ENCODE data around the gene PDE3B.

PDE3B gene

DNA sequence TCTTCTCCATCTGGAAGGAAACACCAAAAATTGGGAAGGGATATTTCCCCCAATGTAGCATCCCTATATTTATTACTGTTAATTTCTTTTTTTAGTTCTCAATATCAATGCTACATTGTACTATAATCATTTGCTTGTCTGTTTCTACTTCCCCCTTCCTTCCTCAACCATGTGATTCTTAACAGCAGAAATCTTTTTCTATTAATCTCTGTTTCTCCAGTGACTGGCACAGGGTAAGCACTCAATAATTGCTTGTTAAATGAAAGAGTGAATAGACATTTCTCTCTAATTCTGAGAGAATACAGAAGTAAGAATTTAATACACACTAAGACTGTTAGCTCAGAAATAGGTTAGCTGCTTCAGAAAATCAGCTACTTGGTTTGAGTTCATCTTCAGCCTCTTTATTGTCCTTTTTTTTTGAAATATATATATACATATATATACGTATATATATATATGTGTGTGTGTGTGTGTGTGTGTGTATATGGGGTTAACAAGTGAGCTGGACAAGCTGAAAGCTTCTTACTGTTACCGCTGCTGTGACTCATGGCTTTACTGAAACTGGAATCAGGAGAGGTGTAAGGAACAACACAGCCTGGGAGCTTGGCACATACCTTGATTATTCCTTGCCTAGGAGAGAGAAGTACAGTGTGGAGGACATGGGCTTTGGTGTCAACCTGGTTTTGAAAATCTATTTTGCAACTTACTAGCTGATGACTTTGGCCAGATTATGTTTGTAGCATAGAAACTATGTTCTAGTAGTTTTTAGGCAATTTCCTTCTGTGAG is 26.2 kb upstream of the PDE3B start:
- DNase-seq (ENCODE audit: low read depth, low spot score) = no peak
- H3K4me1 ChIP-seq (ENCODE audit: insufficient read depth, insufficient read length) = no peaks in the 10 kb centered on the region
- TF ChIP-seq YY1 (IDR thresholded peaks at IDR 0.05; ENCODE audit: insufficient read depth, insufficient read length) (no peak), ZNF274 (IDR thresholded peaks at IDR 0.05; ENCODE audit: low read depth, low read length) (no peak), SUZ12 (IDR thresholded peaks at IDR 0.05; ENCODE audit: extremely low read depth, insufficient read depth, insufficient read length) (no peak)

DNA sequence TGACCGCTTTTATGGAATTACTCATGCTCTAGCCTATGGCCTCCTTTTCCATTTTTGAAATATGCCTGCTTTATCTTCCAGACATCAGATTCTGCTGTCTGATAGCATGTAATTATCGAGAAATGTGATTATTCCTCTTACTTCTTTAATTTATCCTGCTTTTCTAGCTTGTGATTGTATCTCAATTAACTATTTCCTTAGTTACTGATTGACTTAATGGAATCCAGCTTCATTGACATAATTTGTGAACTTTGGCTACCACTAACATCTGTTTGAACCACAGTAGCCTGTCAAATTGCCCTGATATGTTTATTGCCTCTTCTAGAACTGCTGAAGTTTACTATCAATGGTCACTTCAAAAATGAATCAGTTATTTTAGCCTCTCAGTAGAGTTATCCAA is 25.5 kb upstream of the PDE3B start:
- Histone ChIP-seq H3K27me3 (ENCODE audit: insufficient read depth, insufficient read length) (no peaks in the 10 kb centered on the region), H3K4me3 (ENCODE audit: insufficient read length, low read depth) (no peak overlapping the region), H3K4me1 (ENCODE audit: insufficient read depth, insufficient read length) (no peaks in the 10 kb centered on the region), H3K36me3 (ENCODE audit: insufficient read depth, insufficient read length, low read length) (no peaks in the 10 kb centered on the region), H3K9ac (ENCODE audit: insufficient read length, low read depth) (no peak overlapping the region), H3K9me3 (ENCODE audit: insufficient read depth, low read length) (no peaks in the 10 kb centered on the region)
- TF ChIP-seq SUZ12 (IDR thresholded peaks at IDR 0.05; ENCODE audit: extremely low read depth, insufficient read depth, insufficient read length) = no peak
- no peak for TF ChIP-seq ZNF274 (IDR thresholded peaks at IDR 0.05; ENCODE audit: low read depth, low read length)
- TF ChIP-seq YY1 (IDR thresholded peaks at IDR 0.05; ENCODE audit: insufficient read depth, insufficient read length) = no peak
- no peak for DNase-seq (ENCODE audit: low read depth, low spot score)

More for the DNA sequence above, 26.2 kb upstream of the PDE3B start:
- Histone ChIP-seq H3K27me3 (ENCODE audit: insufficient read depth, insufficient read length) (no peaks in the 10 kb centered on the region), H3K36me3 (ENCODE audit: insufficient read depth, insufficient read length, low read length) (no peaks in the 10 kb centered on the region), H3K9ac (ENCODE audit: insufficient read length, low read depth) (no peak overlapping the region), H3K9me3 (ENCODE audit: insufficient read depth, low read length) (no peaks in the 10 kb centered on the region), H3K4me3 (ENCODE audit: insufficient read length, low read depth) (no peak overlapping the region)

DNA sequence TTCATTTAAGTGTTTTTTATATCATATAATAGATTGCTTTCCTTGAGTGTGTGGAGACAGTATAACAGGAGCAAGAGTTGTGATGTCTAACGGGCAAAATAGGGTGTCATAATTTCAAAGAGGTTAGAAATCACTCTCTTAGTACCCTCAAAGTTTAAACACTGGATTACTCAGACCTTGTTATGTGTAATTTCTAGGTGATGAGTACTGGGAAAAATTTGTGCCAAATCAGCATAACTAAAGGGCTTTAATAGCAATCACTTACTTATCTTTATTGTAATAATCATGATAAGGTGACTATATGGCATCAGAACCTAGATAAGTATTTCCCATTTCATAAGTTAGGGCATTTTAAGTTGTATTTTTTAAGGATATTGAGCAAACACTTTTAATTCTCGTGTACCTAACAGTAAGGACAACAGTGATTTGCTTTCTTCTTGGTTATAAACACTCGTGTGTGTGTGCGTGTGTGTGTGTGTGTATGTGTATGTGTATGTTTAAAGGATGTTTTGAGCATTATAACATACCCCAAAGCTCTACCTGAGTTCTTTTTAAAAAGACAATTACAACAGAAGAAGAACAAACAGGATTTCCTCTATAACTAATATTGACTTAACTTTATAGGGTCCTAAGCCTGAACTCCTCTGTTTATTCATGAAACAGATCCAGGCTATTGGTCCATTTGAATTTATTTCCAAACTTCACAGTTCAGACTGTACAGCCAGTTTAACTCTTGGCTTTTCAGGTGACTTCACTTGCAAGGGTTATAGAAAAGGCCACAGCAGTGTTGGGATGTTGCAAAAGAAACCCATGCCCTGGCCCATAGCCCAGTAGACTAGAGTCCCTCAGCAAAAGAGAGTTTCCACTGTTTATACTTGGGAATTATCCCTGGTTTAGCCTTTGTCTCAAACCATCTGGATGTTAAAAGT is 23.7 kb upstream of the PDE3B start:
- Histone ChIP-seq H3K9ac (ENCODE audit: insufficient read length, low read depth) (no peak overlapping the region), H3K27me3 (ENCODE audit: insufficient read depth, insufficient read length) (no peaks in the 10 kb centered on the region), H3K4me3 (ENCODE audit: insufficient read length, low read depth) (no peak overlapping the region), H3K9me3 (ENCODE audit: insufficient read depth, low read length) (no peaks in the 10 kb centered on the region), H3K4me1 (ENCODE audit: insufficient read depth, insufficient read length) (no peaks in the 10 kb centered on the region), H3K36me3 (ENCODE audit: insufficient read depth, insufficient read length, low read length) (no peaks in the 10 kb centered on the region)
- DNase-seq (ENCODE audit: low read depth, low spot score) = no peak
- TF ChIP-seq SUZ12 (IDR thresholded peaks at IDR 0.05; ENCODE audit: extremely low read depth, insufficient read depth, insufficient read length) = no peak
- TF ChIP-seq ZNF274 (IDR thresholded peaks at IDR 0.05; ENCODE audit: low read depth, low read length) = no peak
- TF ChIP-seq YY1 (IDR thresholded peaks at IDR 0.05; ENCODE audit: insufficient read depth, insufficient read length) = no peak

DNA sequence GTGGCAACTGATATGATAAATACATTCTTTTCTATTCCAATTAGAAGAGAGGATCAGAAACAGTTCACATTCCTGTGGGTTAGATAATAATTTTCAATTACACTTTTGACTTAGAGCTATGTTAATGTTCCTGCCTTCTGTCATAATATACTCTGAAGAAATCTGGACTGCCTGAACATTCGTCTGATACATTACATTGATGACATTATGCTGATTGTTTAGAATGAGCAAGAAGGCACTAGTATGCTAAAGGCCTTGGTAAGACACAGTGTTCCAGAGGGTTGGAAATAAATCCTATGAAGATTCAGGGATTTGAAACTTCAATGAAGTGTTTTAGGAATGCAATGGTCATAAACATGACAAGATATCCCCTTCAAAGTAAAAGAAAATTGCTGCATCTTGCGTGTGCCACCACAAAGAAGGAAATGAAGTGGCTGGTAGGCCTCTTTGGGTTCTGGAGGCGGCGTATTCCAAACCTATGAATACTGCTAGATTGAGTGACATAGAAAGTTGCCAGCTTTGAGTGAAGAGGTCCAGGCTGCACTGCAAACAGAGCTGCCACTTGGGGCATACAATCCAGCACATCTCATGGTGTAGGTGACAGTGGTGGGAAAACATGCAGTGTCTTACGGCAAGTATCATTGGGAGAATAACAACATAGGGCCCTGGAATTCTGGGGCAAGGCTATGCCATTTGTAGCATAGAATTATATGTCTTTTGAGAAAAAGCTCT is 21.2 kb upstream of the PDE3B start:
- no peak for DNase-seq (ENCODE audit: low read depth, low spot score)
- TF ChIP-seq ZNF274 (IDR thresholded peaks at IDR 0.05; ENCODE audit: low read depth, low read length) = no peak
- TF ChIP-seq SUZ12 (IDR thresholded peaks at IDR 0.05; ENCODE audit: extremely low read depth, insufficient read depth, insufficient read length) = no peak
- TF ChIP-seq YY1 (IDR thresholded peaks at IDR 0.05; ENCODE audit: insufficient read depth, insufficient read length) = no peak
- H3K9ac ChIP-seq (ENCODE audit: insufficient read length, low read depth) = no peak overlapping the region
- H3K27me3 ChIP-seq (ENCODE audit: insufficient read depth, insufficient read length) = no peaks in the 10 kb centered on the region
- no peaks in the 10 kb centered on the region for H3K4me1 ChIP-seq (ENCODE audit: insufficient read depth, insufficient read length)
- no peaks in the 10 kb centered on the region for H3K36me3 ChIP-seq (ENCODE audit: insufficient read depth, insufficient read length, low read length)
- no peaks in the 10 kb centered on the region for H3K9me3 ChIP-seq (ENCODE audit: insufficient read depth, low read length)
- H3K4me3 ChIP-seq (ENCODE audit: insufficient read length, low read depth) = no peak overlapping the region

DNA sequence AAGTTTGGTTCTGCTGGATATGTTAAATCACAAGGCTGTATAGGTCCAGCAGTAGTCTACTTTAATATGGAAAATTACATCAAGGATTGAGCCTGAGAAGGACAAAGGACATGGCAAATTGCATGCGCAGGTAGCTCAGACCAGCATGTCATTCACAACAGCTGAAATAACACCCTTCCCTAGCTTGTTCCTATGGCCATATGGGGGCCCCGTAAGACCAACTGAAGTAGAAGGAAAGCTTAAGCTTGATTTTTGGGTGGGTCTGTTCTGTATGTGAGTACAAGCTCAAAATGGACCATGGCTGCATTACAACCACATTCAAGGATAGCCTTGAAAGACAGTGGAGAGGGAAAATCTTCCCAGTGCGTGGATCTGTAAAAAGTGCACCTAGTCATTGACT is 20.6 kb upstream of the PDE3B start:
- no peak for DNase-seq (ENCODE audit: low read depth, low spot score)
- no peaks in the 10 kb centered on the region for H3K36me3 ChIP-seq (ENCODE audit: insufficient read depth, insufficient read length, low read length)

DNA sequence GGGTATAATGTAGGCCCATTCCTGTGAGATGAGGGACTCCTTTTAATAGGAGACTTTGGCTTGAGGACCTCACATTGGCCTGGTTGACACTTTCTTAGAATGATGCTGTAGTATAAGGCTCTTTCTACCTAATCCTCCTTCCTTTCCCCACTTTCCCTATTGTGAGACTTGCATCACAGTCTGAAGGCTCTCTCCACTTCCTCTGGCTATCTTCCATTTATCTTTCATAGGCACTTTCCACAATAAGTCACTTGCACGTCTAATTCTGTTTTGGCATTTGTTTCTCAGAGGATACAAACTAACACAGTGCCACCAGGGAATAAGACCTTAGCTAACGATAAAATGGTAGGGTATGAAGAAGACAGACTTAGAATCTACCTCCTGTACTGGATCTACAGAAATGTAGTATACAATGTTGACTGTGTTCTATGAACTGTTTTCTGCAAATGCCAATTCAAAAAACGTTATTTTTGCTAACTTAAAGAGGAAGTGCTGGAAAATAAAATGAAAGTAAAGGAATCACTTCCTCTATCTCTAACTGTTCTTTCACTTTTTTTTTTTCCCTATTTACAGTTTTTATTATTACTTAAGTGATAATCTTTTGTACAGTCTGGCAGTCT is 17.9 kb upstream of the PDE3B start:
- Histone ChIP-seq H3K4me3 (ENCODE audit: insufficient read length, low read depth) (no peak overlapping the region), H3K36me3 (ENCODE audit: insufficient read depth, insufficient read length, low read length) (no peaks in the 10 kb centered on the region), H3K27me3 (ENCODE audit: insufficient read depth, insufficient read length) (no peaks in the 10 kb centered on the region), H3K9ac (ENCODE audit: insufficient read length, low read depth) (no peak overlapping the region), H3K9me3 (ENCODE audit: insufficient read depth, low read length) (no peaks in the 10 kb centered on the region), H3K4me1 (ENCODE audit: insufficient read depth, insufficient read length) (no peaks in the 10 kb centered on the region)
- no peak for TF ChIP-seq ZNF274 (IDR thresholded peaks at IDR 0.05; ENCODE audit: low read depth, low read length)
- TF ChIP-seq SUZ12 (IDR thresholded peaks at IDR 0.05; ENCODE audit: extremely low read depth, insufficient read depth, insufficient read length) = no peak
- TF ChIP-seq YY1 (IDR thresholded peaks at IDR 0.05; ENCODE audit: insufficient read depth, insufficient read length) = no peak
- no peak for DNase-seq (ENCODE audit: low read depth, low spot score)

More for the DNA sequence above, 20.6 kb upstream of the PDE3B start:
- TF ChIP-seq ZNF274 (IDR thresholded peaks at IDR 0.05; ENCODE audit: low read depth, low read length) = no peak
- no peaks in the 10 kb centered on the region for H3K9me3 ChIP-seq (ENCODE audit: insufficient read depth, low read length)
- H3K4me1 ChIP-seq (ENCODE audit: insufficient read depth, insufficient read length) = no peaks in the 10 kb centered on the region
- no peak overlapping the region for H3K4me3 ChIP-seq (ENCODE audit: insufficient read length, low read depth)
- no peaks in the 10 kb centered on the region for H3K27me3 ChIP-seq (ENCODE audit: insufficient read depth, insufficient read length)
- no peak overlapping the region for H3K9ac ChIP-seq (ENCODE audit: insufficient read length, low read depth)
